COLO668 (cell line): ENCODE results near the gene IFI44.

Experiments used
- DNase-seq: peaks from one replicate; lab custom pipeline; 2025; ENCODE audit not compliant: unreplicated experiment; lab: John Stamatoyannopoulos, UW

IFI44 gene

GRCh38 chr1:78699813-78700212 lies 50.2 kb downstream of the IFI44 start:
- DNase-seq, result no peak

GRCh38 chr1:78702426-78702825 lies 52.8 kb downstream of the IFI44 start:
- DNase-seq, result no peak

GRCh38 chr1:78703806-78704205 lies 54.2 kb downstream of the IFI44 start:
- no peak for DNase-seq

- no peak for DNase-seq
Measured at GRCh38 chr1:78712467-78713051, 62.9 kb downstream of the IFI44 start.

- DNase-seq, result no peak
Measured at GRCh38 chr1:78713297-78713696, 63.7 kb downstream of the IFI44 start.
